ENCODE measurements around the gene CHRNB4.

Gene CHRNB4

GRCh38 chr15:78630886-78631633 is 9.9 kb downstream of the CHRNB4 start:
- DNase-seq: no peak

GRCh38 chr15:78629716-78630065 is 11.3 kb downstream of the CHRNB4 start:
- DNase-seq: no peak

- no peak for DNase-seq
Observed at GRCh38 chr15:78629031-78629715, 11.8 kb downstream of the CHRNB4 start.

- DNase-seq: peak; percentile 10
Observed at GRCh38 chr15:78628227-78628626, 12.8 kb downstream of the CHRNB4 start.

GRCh38 chr15:78627348-78627747 is 13.7 kb downstream of the CHRNB4 start:
- no peak for DNase-seq

- peak; percentile 84 for DNase-seq
Observed at GRCh38 chr15:78626381-78626995, 14.5 kb downstream of the CHRNB4 start.

- DNase-seq: peak; percentile 92
Observed at GRCh38 chr15:78625606-78626280, 15.3 kb downstream of the CHRNB4 start.

- peak; percentile 58 for DNase-seq
Observed at GRCh38 chr15:78624651-78625590, 16.1 kb downstream of the CHRNB4 start.

GRCh38 chr15:78623786-78624497 is 17.1 kb downstream of the CHRNB4 start:
- DNase-seq: no peak

- peak; percentile 71 for DNase-seq
Observed at GRCh38 chr15:78621810-78622402, 19.1 kb downstream of the CHRNB4 start.

- DNase-seq: peak; percentile 62
Observed at GRCh38 chr15:78620527-78621421, 20.2 kb downstream of the CHRNB4 start, which contains the start of gene CHRNA3. TSS of gene CHRNA3 (minus strand) at chr15:78620996. CDS start at chr15:78620794, 202 bp downstream.

GRCh38 chr15:78620021-78620526 is 20.9 kb downstream of the CHRNB4 start:
- peak; percentile 60 for DNase-seq

GRCh38 chr15:78619022-78619950 is 21.7 kb downstream of the CHRNB4 start:
- peak; percentile 53 for DNase-seq

- DNase-seq: peak; percentile 85
Observed at GRCh38 chr15:78618490-78618934, 22.5 kb downstream of the CHRNB4 start.

- peak; percentile 59 for DNase-seq
Observed at GRCh38 chr15:78618064-78618463, 22.9 kb downstream of the CHRNB4 start.

GRCh38 chr15:78617516-78617915 is 23.5 kb downstream of the CHRNB4 start:
- peak; percentile 96 for DNase-seq

- no peak for DNase-seq
Observed at GRCh38 chr15:78617076-78617475, 23.9 kb downstream of the CHRNB4 start.

- peak; percentile 76 for DNase-seq
Observed at GRCh38 chr15:78616506-78616905, 24.5 kb downstream of the CHRNB4 start.

Measured in NCI-H69 (cell line).